H1 (cell line): ENCODE measurements around the gene WDCP. TPM values are rescaled to one million over a fixed set of nuclear protein-coding genes. Genes with fewer than 3 reads are reported as not detected.

ENCODE experiments used
- CTCF ChIA-PET: fragments of 300-600 bp; sonication (Branson Sonifier 250); formaldehyde crosslinking; loops from one replicate; lab custom pipeline; 2021; ENCODE audit not compliant: partially characterized antibody; lab: Charles Lee
- POLR2A ChIA-PET: fragments of 300-600 bp; sonication (Branson Sonifier 250); formaldehyde crosslinking; loops from one replicate; lab custom pipeline; 2021; ENCODE audit warnings: inconsistent platforms; ENCODE audit not compliant: partially characterized antibody; lab: Charles Lee
- DNase-seq, 2 experiments: peaks; one replicate each; pipeline versions ENCODE4 v3.0.0 to v3.0.0-alpha.2; 2010 to 2022; ENCODE audit warnings: low spot score in 2 of 2, low read depth in 1 of 2, mixed read lengths in 1 of 2
- FAIRE-seq: peaks from 2 replicates; lab custom pipeline; 2011; peaks lifted over from hg19 to GRCh38; lab: Jason Lieb, UNC
- H2AFZ ChIP-seq: 2 replicates; pipeline ENCODE4 v1.8.1; 2012; ENCODE audit warnings: low read length, inconsistent platforms
- H2AK5ac ChIP-seq: 2 replicates; pipeline ENCODE4 v1.6.1; 2013; ENCODE audit warnings: low read depth, low read length
- H2BK120ac ChIP-seq: replicated peaks from 2 replicates; pipeline ENCODE3; 2013; ENCODE audit warnings: low read depth, low read length, inconsistent platforms
- H2BK12ac ChIP-seq: 2 replicates; pipeline ENCODE4 v1.6.1; 2013; ENCODE audit warnings: low read depth, low read length
- H2BK15ac ChIP-seq: 2 replicates; pipeline ENCODE4 v1.6.1; 2013; ENCODE audit warnings: low read length
- H2BK20ac ChIP-seq: 2 replicates; pipeline ENCODE4 v1.6.1; 2013; ENCODE audit warnings: low read length
- H2BK5ac ChIP-seq: 2 replicates; pipeline ENCODE4 v1.6.1; 2013; ENCODE audit warnings: low read depth, low read length
- H3K14ac ChIP-seq: 2 replicates; pipeline ENCODE4 v1.6.1; 2013; ENCODE audit warnings: inconsistent platforms; ENCODE audit not compliant: insufficient read length
- H3K18ac ChIP-seq: 2 replicates; pipeline ENCODE4 v1.6.1; 2013; ENCODE audit warnings: low read length; ENCODE audit errors: extremely low read depth
- H3K23ac ChIP-seq: 2 replicates; pipeline ENCODE4 v1.6.1; 2013; ENCODE audit warnings: inconsistent platforms; ENCODE audit not compliant: insufficient read length
- H3K23me2 ChIP-seq: 2 replicates; pipeline ENCODE4 v1.6.1; 2013; ENCODE audit warnings: low read depth, low read length
- H3K27ac ChIP-seq: 2 replicates; pipeline ENCODE4 v1.6.1; 2011; ENCODE audit warnings: low read depth, low read length, inconsistent platforms
- H3K27me3 ChIP-seq, 4 experiments: replicated peaks in 1 of 4; 1 replicate in 1 of 4; 2 replicates in 3 of 4; pipeline versions ENCODE4 v1.6.1 to v1.8.1; 2011 to 2013; ENCODE audit warnings: low read length in 3 of 4, mild to moderate bottlenecking in 3 of 4, inconsistent platforms in 2 of 4, mixed read lengths in 2 of 4, moderate library complexity in 1 of 4; ENCODE audit not compliant: control insufficient read depth in 3 of 4, insufficient read depth in 3 of 4; ENCODE audit errors: extremely low read depth in 1 of 4
- H3K36me3 ChIP-seq, 4 experiments: 2 replicates each; pipeline versions ENCODE4 v1.6.1 to v1.8.1; 2011 to 2013; ENCODE audit warnings: mild to moderate bottlenecking in 4 of 4, low read length in 3 of 4, moderate library complexity in 2 of 4, control low read depth in 1 of 4, inconsistent platforms in 1 of 4; ENCODE audit not compliant: insufficient read depth in 4 of 4, control insufficient read depth in 2 of 4
- H3K4ac ChIP-seq: replicated peaks from 2 replicates; pipeline ENCODE3; 2013; ENCODE audit warnings: low read length, low read depth, mixed read lengths, inconsistent platforms; ENCODE audit not compliant: insufficient read length
- H3K4me1 ChIP-seq, 4 experiments: replicated peaks in 1 of 4; 1 replicate in 1 of 4; 2 replicates in 3 of 4; pipeline versions ENCODE4 v1.6.1 to v1.8.1; 2011 to 2013; ENCODE audit warnings: low read length in 3 of 4, inconsistent platforms in 2 of 4, mixed read lengths in 1 of 4; ENCODE audit not compliant: insufficient read depth in 4 of 4, control insufficient read depth in 3 of 4
- H3K4me2 ChIP-seq, 2 experiments: 2 replicates each; pipeline versions ENCODE4 v1.6.1 to v1.8.1; 2011 to 2013; ENCODE audit warnings: low read depth in 2 of 2, low read length in 2 of 2, control low read depth in 1 of 2, inconsistent platforms in 1 of 2, mild to moderate bottlenecking in 1 of 2; ENCODE audit not compliant: insufficient read depth in 1 of 2
- H3K4me3 ChIP-seq, 4 experiments: fragments of 200-600, 300-600 bp in 1 of 4; sonication (generic), shearing (Covaris generic), sonication (Bioruptor Twin) in 1 of 4; 2 replicates each; pipeline versions ENCODE4 v1.5.1 to v1.8.1; 2011 to 2016; ENCODE audit warnings: low read length in 4 of 4, low read depth in 3 of 4, control low read depth in 2 of 4, inconsistent platforms in 2 of 4, mild to moderate bottlenecking in 2 of 4, mixed read lengths in 1 of 4, moderate library complexity in 1 of 4; ENCODE audit not compliant: insufficient read depth in 2 of 4; ENCODE audit errors: extremely low read depth in 1 of 4
- H3K56ac ChIP-seq: replicated peaks from 2 replicates; pipeline ENCODE3; 2013; ENCODE audit warnings: low read depth, mild to moderate bottlenecking, mixed read lengths, low read length, inconsistent platforms; ENCODE audit not compliant: insufficient read length
- H3K79me1 ChIP-seq: 2 replicates; pipeline ENCODE4 v1.6.1; 2013; ENCODE audit warnings: low read depth, low read length, control low read depth
- H3K79me2 ChIP-seq, 2 experiments: 2 replicates each; pipeline versions ENCODE4 v1.6.1 to v1.8.1; 2012 to 2013; ENCODE audit warnings: low read length in 2 of 2, mild to moderate bottlenecking in 2 of 2, inconsistent platforms in 1 of 2; ENCODE audit not compliant: insufficient read depth in 2 of 2, control insufficient read depth in 1 of 2
- H3K9ac ChIP-seq, 4 experiments: replicated peaks in 1 of 4; 1 replicate in 1 of 4; 2 replicates in 3 of 4; pipeline versions ENCODE4 v1.6.1 to v1.8.1; 2011 to 2013; ENCODE audit warnings: low read depth in 3 of 4, low read length in 3 of 4, control low read depth in 2 of 4, mild to moderate bottlenecking in 2 of 4, moderate library complexity in 2 of 4, inconsistent platforms in 1 of 4; ENCODE audit errors: extremely low read depth in 1 of 4
- H3K9me3 ChIP-seq, 2 experiments: 2 replicates each; pipeline versions ENCODE4 v1.6.1 to v1.8.1; 2012 to 2013; ENCODE audit warnings: mild to moderate bottlenecking in 2 of 2, moderate library complexity in 2 of 2, control low read depth in 1 of 2, inconsistent platforms in 1 of 2, low read depth in 1 of 2, low read length in 1 of 2, mixed read lengths in 1 of 2; ENCODE audit not compliant: insufficient read depth in 2 of 2
- H4K20me1 ChIP-seq, 2 experiments: replicated peaks in 1 of 2; 2 replicates each; pipeline versions ENCODE3 to v1.8.1; 2011 to 2013; ENCODE audit warnings: inconsistent platforms in 2 of 2, low read length in 2 of 2, mild to moderate bottlenecking in 1 of 2; ENCODE audit not compliant: insufficient read depth in 2 of 2, control insufficient read depth in 1 of 2
- H4K5ac ChIP-seq: 2 replicates; pipeline ENCODE4 v1.6.1; 2013; ENCODE audit warnings: low read length, low read depth, mixed read lengths, inconsistent platforms; ENCODE audit not compliant: insufficient read length
- H4K8ac ChIP-seq: 2 replicates; pipeline ENCODE4 v1.8.0; 2013; ENCODE audit warnings: mild to moderate bottlenecking, moderate library complexity, low read length, inconsistent platforms; ENCODE audit not compliant: insufficient read depth; ENCODE audit errors: extremely low read depth
- H4K91ac ChIP-seq: replicated peaks from 2 replicates; pipeline ENCODE3; 2013; ENCODE audit warnings: low read length, mixed read lengths, inconsistent platforms; ENCODE audit not compliant: insufficient read length
- ATF3 ChIP-seq: IDR thresholded peaks from 2 replicates; pipeline ENCODE4 v1.6.1; 2011; ENCODE audit warnings: low read depth, mild to moderate bottlenecking, low read length; ENCODE audit not compliant: insufficient read depth
- BACH1 ChIP-seq: IDR thresholded peaks from 2 replicates; pipeline ENCODE4 v1.6.1; 2012; ENCODE audit warnings: low read length, improper control_type of control experiment
- BRCA1 ChIP-seq: IDR thresholded peaks from 2 replicates; pipeline ENCODE4 v1.6.1; 2012; ENCODE audit warnings: low read depth, low read length, improper control_type of control experiment
- HDAC6 ChIP-seq: IDR thresholded peaks from one replicate; pipeline ENCODE4 v1.7.1; 2012; ENCODE audit warnings: low read depth, mild to moderate bottlenecking, inconsistent platforms, low read length, moderate library complexity
- KDM1A ChIP-seq: fragments of 200-600, 300-600 bp; sonication (generic); IDR thresholded peaks from 2 replicates; pipeline ENCODE4 v1.7.1; 2016; ENCODE audit warnings: mild to moderate bottlenecking, low read length, borderline replicate concordance
- KDM4A ChIP-seq: IDR thresholded peaks from one replicate; pipeline ENCODE4 v1.7.1; 2012; ENCODE audit warnings: low read depth, mild to moderate bottlenecking, moderate library complexity, low read length, inconsistent platforms; ENCODE audit not compliant: severe bottlenecking
- RFX5 ChIP-seq: IDR thresholded peaks from 2 replicates; pipeline ENCODE4 v1.6.1; 2011; ENCODE audit warnings: low read depth, low read length, improper control_type of control experiment, borderline replicate concordance
- RNF2 ChIP-seq: fragments of 200-900, 300-1000 bp; sonication (generic); IDR thresholded peaks from 2 replicates; pipeline ENCODE4 v1.7.1; 2016; ENCODE audit warnings: borderline replicate concordance, low read depth, mild to moderate bottlenecking, antibody characterized with exemption, low read length; ENCODE audit not compliant: poor library complexity, severe bottlenecking; ENCODE audit errors: missing control alignments
- SIRT6 ChIP-seq: IDR thresholded peaks from one replicate; pipeline ENCODE4 v1.7.1; 2012; ENCODE audit warnings: low read length, inconsistent platforms
- SRF ChIP-seq: IDR thresholded peaks from 2 replicates; pipeline ENCODE4 v1.6.1; 2011; ENCODE audit warnings: mild to moderate bottlenecking, low read depth, low read length, moderate library complexity
- TBP ChIP-seq: IDR thresholded peaks from 2 replicates; pipeline ENCODE4 v1.6.1; 2011; ENCODE audit warnings: low read depth, low read length, improper control_type of control experiment
- YY1 ChIP-seq: IDR thresholded peaks from 2 replicates; pipeline ENCODE4 v1.6.1; 2011; ENCODE audit warnings: low read depth, mild to moderate bottlenecking, low read length
- WGBS, 2 experiments: shearing (Covaris generic) in 1 of 2; methylation state at CpG; one replicate each; pipeline versions ENCODE4 v1.1.6 to v1.1.7; 2013 to 2015; ENCODE audit warnings: low lambda C conversion rate in 2 of 2, mixed read lengths in 2 of 2, inconsistent platforms in 1 of 2, low coverage in 1 of 2, missing lambda C conversion rate in 1 of 2; ENCODE audit not compliant: insufficient replicate concordance in 2 of 2, insufficient coverage in 1 of 2, insufficient read length in 1 of 2; ENCODE audit errors: extremely low coverage in 1 of 2, missing lambda C conversion rate in 1 of 2; 5-methylcytosine and 5-hydroxymethylcytosine counted together
- polyA plus RNA-seq, 7 experiments: library from polyadenylated mRNA; depleted of rRNA in 3 of 7; stranded (reverse) in 5 of 7; unstranded in 2 of 7; fragments of >200 nt in 5 of 7; fragments of 200-250 nt in 2 of 7; gene quantifications; 1 replicate in 5 of 7; 2 replicates in 1 of 7; 4 replicates in 1 of 7; pipeline versions ENCODE4 v1.2.1 to v1.2.3, GENCODE V29; 2011 to 2013; ENCODE audit warnings: missing spikeins in 2 of 7, mixed read lengths in 2 of 7
- total RNA-seq: library from RNA; stranded (reverse); fragmentation: NEBNext Ultra II Directional; extraction: Animal tissue kit (Norgen Biotek cat#: 25700); gene quantifications from 2 replicates; pipeline ENCODE4 v1.2.1, GENCODE V29; 2021

Gene WDCP
- total and polyA plus RNA-seq, 2 of the 8 experiments (the other 6 are each of a cell fraction or from before 2014, with no cell fraction given) = 19.2 to 40.1 TPM

GRCh38 chr2:24022324-24022974 lies 24.7 kb downstream of the WDCP start:
- Histone ChIP-seq H3K27ac (no peak overlapping the region; the same call in 1 of the 2 replicates), H2AK5ac (no peak overlapping the region), H3K56ac (no peak overlapping the region), H2BK120ac (no peak overlapping the region), H3K4ac (no peak overlapping the region), H2BK12ac (no peak overlapping the region), H3K4me3 (no peak overlapping the region), H3K14ac (no peak overlapping the region), H3K18ac (no peak overlapping the region), H3K79me1 (peaks cover 6% of the 10 kb centered on the region; the same call in 1 of the 2 replicates), H2BK20ac (no peak overlapping the region), H3K23me2 (no peaks in the 10 kb centered on the region), H3K9me3 (no peaks in the 10 kb centered on the region), H2BK15ac (no peak overlapping the region; the same call in 1 of the 2 replicates), H3K9ac (no peak overlapping the region), H4K5ac (no peak overlapping the region), H4K20me1 (no peaks in the 10 kb centered on the region), H4K91ac (no peak overlapping the region), H2BK5ac (peak overlapping the region; percentile 67; the same call in 1 of the 2 replicates), H3K4me1 (peaks cover 12 to 33% (median 22%) of the 10 kb centered on the region in 4 experiments), H3K36me3 (peaks cover 0 to 14% (median 3%) of the 10 kb centered on the region in 4 experiments; a peak in 3 of 8 replicates), H2AFZ (no peak overlapping the region), H3K27me3 (no peaks in the 10 kb centered on the region), H3K23ac (no peak overlapping the region), H3K4me2 (no peak overlapping the region), H4K8ac (no peak overlapping the region), H3K79me2 (peaks cover 0 to 5% of the 10 kb centered on the region in 2 experiments; a peak in 1 of 4 replicates)
- no peak for FAIRE-seq
- ChIA-PET CTCF (interaction anchor here (0.5 to 3.4 kb wide), 15 partner anchors 8 to 198 kb away, joined by 3 to 31 read pairs (median 3); partner anchors contain the start of genes MFSD2B and TP53I3), POLR2A (interaction anchor here (1.0 to 2.1 kb wide), 5 partner anchors 13 to 96 kb away, joined by 3 to 8 read pairs (median 7); partner anchors contain the start of genes ATAD2B and MFSD2B)
- WGBS, 2 experiments = 90% methylated on average over 14 of the region's 14 CpGs; no CpG with 5 or more reads in 1 of the 2 experiments
- DNase-seq = no peak
- TF ChIP-seq SIRT6 = no peak
- TF ChIP-seq BACH1 = no peak
- no peak for TF ChIP-seq HDAC6
- TF ChIP-seq TBP = no peak
- TF ChIP-seq BRCA1 = no peak
- TF ChIP-seq SRF = no peak
- TF ChIP-seq RFX5 = no peak
- no peak for TF ChIP-seq KDM4A
- TF ChIP-seq KDM1A = no peak
- no peak for TF ChIP-seq YY1
- no peak for TF ChIP-seq ATF3
- no peak for TF ChIP-seq RNF2
